Nucleus accumbens (tissue), 56 donors: ENCODE results near the gene GNA14.
"Not testable (repeated sequence)": the region's sequence is repeated elsewhere in the genome, so short reads cannot be mapped to it uniquely, and the experiment has no call there.

Source experiments
- DNase-seq, 56 donors: peaks; one replicate each; lab custom pipeline; 2025; lab: John Stamatoyannopoulos, UW

Gene GNA14

DNA sequence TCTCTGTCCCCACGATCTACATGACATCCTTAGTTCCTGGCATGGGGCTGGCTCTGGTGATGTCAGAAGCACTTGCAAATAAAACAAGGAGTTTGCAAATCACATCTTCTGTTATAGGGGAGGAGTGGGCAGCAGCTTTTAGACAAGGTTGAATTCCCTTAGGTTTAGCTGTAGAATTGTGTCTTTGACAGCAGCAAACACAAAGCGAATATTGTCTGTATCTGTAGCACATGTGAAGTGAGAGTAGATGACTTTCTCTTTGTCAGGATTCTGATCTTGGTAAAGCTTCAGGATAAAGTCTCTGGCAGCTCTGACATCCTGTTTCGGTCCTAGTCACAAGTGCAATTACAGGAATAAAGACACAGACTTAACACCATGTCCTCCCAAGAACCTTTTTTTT, 224.3 kb downstream of the GNA14 start:
- DNase-seq: no peak

DNA sequence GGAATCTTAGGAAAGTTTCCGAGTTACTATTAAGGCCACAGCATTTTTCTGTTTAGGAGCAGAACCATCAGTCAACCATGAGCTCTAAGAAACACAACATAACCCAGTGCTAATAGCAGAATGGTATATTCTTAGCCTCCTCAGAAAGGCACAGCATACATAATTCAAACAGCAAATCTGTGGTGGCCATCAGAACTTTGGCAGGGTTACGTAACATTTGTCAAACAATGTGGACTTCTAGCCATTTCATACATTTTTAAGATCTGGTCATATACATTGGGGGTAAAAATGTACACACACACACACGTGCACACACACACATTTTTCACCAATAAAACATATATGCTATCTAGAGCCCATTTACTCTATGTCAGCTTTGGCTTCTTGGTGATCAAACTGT, 225.2 kb downstream of the GNA14 start:
- no peak for DNase-seq

DNA sequence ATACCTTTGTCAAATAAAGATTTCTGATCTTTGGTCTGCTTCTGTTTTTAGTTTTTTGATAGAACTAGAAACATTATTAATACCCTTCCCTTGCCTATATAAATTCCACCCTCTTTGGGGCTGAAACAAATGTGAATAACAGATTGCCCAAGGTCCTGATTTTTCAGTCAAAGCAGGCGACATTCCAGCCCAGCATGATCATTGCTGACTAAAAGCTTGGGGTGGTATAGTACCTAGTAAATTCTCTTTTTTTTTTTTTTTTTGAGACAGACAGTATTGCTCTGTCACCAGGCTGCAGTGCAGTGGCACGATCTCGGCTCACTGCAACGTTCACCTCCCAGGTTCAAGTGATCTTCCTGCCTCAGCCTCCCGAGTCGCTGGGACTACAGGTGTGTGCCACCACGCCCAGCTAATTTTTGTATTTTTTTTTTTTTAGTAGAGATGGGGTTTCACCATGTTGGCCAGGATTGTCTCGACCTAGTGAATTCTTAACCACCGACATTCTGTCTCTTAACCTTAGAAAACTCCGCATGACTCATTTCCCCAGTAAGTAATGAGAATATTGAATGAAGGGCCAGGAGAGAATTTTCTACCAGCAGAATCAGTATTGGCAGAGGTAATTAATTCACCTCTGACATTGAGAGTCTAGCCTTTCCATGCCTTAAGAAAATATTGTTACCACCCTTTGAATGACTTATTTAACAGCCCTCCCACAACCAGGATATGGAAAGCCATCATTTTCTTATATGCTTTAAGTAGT, 226.4 kb downstream of the GNA14 start:
- DNase-seq: no peak

DNA sequence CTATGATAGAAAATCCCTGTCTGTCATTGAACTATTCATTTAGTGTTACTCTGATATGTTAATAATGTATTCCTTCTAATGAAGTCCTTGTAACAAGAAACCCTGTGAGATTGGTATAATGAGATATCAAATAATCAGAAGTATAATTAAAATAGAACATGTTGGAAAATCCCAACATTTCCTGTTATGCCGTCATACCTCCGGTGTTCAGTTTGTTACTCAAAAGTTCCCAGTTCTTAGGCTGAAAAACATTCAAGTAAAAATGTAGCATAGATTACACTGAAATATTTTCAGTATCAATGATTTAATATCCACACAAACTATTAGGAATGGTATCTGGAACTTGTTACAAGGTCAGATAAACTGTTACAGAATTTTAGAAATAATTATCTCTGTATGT, 227.5 kb downstream of the GNA14 start:
- no peak for DNase-seq

DNA sequence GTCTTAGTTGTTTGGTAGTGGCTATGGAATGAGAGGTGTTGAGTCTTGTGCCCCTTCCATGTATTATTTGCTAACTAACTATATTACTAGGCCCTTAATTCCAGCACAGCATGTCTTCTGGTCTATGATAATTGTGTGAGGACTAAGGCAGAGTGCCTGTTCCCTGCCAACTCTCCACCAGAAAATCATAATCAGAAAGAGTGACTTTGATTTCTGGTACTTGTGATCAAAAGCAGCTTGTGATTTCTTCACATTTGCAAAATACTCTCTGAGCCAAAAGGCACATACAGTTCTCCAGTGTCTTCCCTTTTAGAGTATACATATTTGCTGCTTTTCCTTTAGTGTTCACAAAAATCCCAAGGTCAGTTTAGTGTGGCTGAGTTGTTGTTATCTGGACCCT, 229.9 kb downstream of the GNA14 start:
- DNase-seq: no peak

DNA sequence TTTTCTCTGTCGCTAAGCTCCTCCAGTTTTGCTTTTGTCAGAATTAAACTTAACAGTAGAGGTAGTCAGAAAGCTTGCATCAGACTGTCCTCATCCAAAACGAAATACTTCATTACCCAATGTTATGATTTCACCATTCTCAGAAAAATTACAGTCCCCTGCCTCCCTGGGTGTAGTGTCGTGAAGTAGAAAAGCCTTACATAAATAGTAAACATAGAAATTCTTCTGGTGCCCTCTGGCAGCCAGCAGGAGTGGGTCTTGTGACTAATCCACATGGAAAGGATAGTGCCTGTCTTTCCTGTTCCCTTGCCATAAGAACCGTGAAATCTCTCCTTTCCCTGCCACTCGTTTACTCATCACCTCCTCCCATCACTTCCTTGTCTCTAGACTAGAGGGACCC, 230.6 kb downstream of the GNA14 start:
- no peak for DNase-seq

DNA sequence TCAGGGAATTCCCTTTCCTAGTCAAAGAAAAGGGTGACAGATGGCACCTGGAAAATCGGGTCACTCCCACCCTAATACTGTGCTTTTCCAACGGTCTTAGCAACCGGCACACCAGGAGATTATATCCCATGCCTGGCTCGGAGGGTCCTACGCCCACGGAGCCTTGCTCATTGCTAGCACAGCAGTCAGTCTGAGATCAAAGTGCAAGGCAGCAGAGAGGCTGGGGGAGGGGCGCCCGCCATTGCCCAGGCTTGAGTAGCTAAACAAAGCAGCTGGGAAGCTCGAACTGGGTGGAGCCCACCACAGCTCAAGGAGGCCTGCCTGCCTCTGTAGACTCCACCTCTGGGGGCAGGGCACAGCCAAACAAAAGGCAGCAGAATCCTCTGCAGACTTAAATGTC, 239.6 kb downstream of the GNA14 start:
- DNase-seq: not testable (repeated sequence)

DNA sequence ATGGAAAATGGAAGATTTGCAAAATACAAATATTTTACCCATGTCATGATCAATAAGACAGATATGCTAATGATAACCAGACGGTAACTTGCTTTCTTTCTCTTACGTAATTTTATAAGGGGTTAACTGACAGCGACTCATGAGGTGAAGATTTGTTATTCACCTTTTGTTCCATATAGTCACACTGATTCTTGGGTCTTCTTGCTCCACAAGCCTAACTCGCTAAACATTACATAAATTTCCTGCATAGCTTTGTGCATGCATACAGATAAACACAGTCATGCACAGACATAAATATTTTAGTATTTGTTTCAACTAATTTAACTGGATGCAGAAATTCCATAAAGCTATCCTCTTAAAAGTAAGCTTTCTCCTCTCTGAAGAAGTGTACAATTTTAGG, 244.9 kb downstream of the GNA14 start:
- no peak for DNase-seq

DNA sequence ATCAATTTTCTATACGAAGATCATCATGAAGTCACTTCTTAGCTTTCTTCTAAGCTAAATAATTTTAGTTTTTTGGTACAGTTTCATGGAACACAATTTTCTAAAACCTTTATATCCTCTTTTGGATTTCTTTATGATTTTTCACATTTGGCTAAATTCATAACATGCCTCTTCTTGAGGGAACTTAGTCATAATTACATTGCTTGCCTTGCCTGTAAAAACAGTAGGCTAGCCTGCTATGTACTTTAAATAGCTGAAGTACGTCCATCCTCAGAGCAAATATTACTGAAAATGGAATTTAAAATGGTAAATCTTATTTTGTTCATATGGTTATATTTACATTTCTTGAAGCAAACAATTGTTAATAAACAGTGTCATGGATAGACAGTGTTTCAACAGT, 245.8 kb downstream of the GNA14 start:
- no peak for DNase-seq

DNA sequence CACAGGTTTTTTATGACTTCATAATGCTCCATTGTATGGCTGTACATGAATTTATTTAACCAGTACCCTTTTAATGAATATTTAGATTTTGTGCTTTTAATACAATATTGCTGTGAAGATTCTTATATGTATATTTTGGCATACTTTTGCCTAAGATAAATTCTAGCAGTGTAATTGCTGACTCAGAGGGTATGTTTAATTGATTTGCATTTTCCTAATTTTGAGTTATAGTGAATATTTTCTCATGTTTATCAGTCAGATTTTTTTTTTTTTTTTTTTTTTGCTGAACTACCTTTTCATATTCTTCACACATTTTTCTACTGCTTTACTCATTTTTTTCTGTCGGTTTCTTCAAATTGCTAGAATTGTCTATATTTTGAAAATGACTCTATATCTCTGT, 248.2 kb downstream of the GNA14 start:
- no peak for DNase-seq

DNA sequence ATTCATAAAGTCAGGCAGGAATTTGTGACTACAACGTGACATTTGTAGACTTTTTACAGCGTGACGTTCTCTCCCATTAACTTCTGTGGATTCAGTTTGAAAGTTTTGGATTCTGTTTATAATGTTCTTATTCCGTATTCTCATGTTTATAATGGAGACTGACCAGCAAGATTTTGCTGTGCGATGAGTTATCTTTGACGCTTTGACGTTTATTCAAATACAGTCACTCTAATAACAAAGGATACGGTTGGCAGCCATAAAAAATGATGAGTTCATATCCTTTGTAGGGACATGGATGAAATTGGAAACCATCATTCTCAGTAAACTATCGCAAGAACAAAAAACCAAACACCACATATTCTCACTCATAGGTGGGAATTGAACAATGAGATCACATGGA, 249.5 kb downstream of the GNA14 start:
- not testable (repeated sequence) for DNase-seq

DNA sequence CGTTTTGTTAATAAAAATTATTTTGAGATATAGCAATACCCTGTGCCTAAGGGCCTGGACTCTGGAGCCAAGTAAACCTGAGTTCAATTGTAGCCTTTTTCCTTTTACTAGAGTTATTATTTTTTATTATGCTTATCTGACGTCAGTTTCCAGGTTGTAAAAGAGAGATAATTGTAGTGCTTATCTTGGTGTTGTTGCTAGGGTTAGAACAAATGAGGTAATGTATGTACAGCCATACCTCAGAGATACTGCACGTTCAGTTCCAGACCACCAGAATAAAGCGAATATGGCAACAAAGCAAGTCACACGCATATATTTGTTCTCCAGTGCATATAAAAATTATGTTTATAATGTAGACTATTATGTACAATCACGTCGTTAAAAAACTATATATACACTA, 255.8 kb downstream of the GNA14 start:
- DNase-seq: no peak

DNA sequence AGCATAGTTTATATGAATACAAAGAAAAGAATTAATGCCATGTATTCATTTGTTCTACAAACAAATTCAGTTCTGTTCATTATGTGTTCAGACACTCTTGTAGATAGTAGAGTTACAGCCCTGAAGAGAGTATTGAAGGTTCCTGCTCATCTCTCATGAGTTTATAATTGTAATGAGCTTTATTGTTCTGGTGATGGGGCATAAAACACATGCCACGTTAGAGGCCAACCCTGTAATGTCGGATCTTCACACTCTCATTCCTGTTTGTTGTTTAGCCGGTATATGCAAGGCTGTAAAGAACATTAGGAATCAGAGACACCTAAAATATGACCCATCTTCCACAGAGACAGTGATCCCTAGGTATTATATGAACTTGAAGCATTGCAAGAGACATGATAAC, 256.3 kb downstream of the GNA14 start:
- no peak for DNase-seq

DNA sequence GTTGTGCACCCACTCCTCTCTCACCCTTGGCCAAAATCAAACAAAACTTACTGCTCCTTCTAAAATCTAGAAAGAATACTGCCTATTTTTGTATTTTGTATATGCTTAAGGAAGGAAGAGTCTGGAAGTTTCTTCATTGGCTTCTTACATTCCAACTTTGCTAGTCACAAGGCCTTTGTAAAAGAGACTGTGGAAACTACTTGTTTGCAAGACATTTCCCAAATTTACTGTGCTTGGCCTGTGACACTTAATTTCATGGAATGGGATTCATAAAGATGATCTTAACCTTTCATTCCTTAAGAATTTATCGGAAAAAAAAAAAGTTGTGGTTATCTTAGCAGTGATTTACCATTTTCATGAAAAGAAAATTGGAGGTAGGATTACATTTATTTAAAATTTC, 261.9 kb downstream of the GNA14 start:
- DNase-seq: no peak

DNA sequence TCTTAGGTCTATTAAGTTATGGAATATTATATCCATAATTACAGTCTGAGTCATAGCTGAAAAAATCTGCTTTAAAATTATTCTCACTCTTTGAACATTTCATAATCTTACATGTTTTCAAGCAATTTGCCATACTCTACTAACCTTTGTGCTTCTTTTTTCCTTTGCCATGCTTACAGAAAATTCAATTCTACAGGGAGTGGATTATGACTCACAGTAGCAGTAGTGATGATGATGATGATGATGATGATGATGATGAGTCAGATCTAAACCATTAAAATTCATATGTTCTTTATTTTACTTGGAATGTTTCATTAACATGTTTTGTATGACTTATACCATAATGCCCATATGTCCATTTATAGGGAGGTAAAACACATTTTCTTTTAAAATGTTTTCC, 263.7 kb downstream of the GNA14 start:
- no peak for DNase-seq

DNA sequence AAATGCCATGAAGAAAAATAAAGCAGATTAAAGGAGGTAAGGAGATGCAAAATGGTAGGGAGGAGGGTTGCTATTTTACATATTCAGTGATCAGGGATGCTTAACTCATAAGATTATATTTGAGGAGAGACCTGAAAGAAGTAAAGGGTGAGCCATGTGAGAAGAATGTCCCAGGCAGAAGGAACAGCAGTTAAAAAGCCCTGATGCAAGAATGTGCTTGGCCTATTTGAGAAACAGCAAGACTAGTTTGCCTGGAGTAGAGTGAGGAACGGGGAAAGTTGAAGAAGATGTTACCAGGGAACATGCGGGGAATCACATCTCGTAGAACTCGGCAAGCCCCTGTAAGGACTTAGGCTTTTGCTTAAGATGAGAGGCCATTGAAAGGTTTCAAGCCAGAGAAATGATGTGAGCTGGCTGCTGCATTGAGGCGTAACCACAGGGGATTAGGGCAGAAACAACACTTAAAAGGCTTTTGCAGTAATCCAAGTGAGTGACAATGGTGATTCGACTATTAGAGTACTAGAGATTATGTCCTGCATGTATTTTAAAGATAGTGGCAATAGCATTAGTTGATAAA, 272.1 kb downstream of the GNA14 start:
- no peak for DNase-seq

DNA sequence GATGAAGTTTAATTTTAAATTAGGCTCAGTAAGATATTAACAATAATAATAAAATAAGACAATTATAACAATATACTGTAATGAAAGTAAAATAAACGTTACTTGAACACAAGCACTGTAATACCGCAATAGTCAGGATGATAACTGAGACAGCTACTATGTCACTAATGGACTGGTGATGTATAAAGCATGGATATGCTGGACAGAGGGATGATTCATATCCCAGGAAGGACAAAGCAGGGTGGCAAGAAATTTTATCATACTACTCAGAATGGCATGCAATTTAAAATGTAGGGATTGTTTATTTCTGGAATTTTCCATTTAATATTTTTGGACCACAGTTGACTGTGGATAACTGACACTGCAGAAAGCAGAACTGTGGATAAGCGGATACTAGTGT, 273.9 kb downstream of the GNA14 start:
- no peak for DNase-seq
